Testis (tissue), 3 donors: ENCODE data around the gene DNAJC3. TPM values are rescaled to one million over a fixed set of nuclear protein-coding genes. Genes with fewer than 3 reads are reported as not detected.

Experiments used
- DNase-seq: peaks from one replicate; pipeline ENCODE4 v3.0.0-alpha.2; 2019
- H3K27ac ChIP-seq, 2 donors: fragments of 200-600 bp; sonication (generic); one replicate each; pipeline ENCODE4 v1.5.1; 2019
- H3K27me3 ChIP-seq: fragments of 200-600 bp; sonication (generic); one replicate; pipeline ENCODE4 v1.5.1; 2019
- H3K36me3 ChIP-seq: fragments of 200-600 bp; sonication (generic); one replicate; pipeline ENCODE4 v1.5.1; 2017; ENCODE audit warnings: low read depth; ENCODE audit errors: missing control alignments
- H3K4me1 ChIP-seq: fragments of 200-600 bp; sonication (generic); one replicate; pipeline ENCODE4 v1.5.1; 2019
- H3K4me3 ChIP-seq, 2 donors: fragments of 200-600 bp; sonication (generic); one replicate each; pipeline ENCODE4 v1.5.1; 2017 to 2019
- H3K9me3 ChIP-seq: fragments of 200-600 bp; sonication (generic); one replicate; pipeline ENCODE4 v1.5.1; 2017
- POLR2A ChIP-seq: fragments of 450-650 bp; IDR thresholded peaks from one replicate; pipeline ENCODE4 v1.6.1; 2017; ENCODE audit warnings: antibody characterized with exemption, mild to moderate bottlenecking, moderate library complexity
- WGBS, 2 donors: methylation state at CpG; one replicate each; pipeline ENCODE4 v1.1.5; 2018; 5-methylcytosine and 5-hydroxymethylcytosine counted together
- intact Hi-C: fragments of 100-400 bp; cut with DNase I; formaldehyde crosslinking; loops from one replicate; pipeline ENCODE4 v1.15.1; 2023; ENCODE audit warnings: low total_unique reads
- polyA plus RNA-seq: library from polyadenylated mRNA; stranded (reverse); fragments of 350-450 nt; fragmentation: Illumina TruSeq; extraction: RNeasy Lipid Tissue Mini Kit (QIAGEN cat#74804); gene quantifications from one replicate; pipeline ENCODE4 v1.2.3, GENCODE V29; 2014; ENCODE audit warnings: low read depth, low replicate concordance; ENCODE audit not compliant: insufficient read depth
- total RNA-seq, 2 donors: library from RNA; depleted of rRNA; stranded (reverse); fragments of >200 nt; gene quantifications; one replicate each; pipeline ENCODE4 v1.2.3, GENCODE V29; 2016
- TF ChIP-seq, protein P1 (sequence below), 3 experiments: fragments of 450-650 bp in 2 of 3; fragments of 200-600 bp in 1 of 3; sonication (generic) in 1 of 3; IDR thresholded peaks; one replicate each; pipeline ENCODE4 v1.5.1; 2016 to 2019; ENCODE audit warnings: antibody characterized with exemption in 3 of 3, mild to moderate bottlenecking in 2 of 3, moderate library complexity in 1 of 3

The DNAJC3 gene
- total and polyA plus RNA-seq, 3 donors from 2014 or later, result 18.2 to 39.4 (median 26.0) TPM

DNA sequence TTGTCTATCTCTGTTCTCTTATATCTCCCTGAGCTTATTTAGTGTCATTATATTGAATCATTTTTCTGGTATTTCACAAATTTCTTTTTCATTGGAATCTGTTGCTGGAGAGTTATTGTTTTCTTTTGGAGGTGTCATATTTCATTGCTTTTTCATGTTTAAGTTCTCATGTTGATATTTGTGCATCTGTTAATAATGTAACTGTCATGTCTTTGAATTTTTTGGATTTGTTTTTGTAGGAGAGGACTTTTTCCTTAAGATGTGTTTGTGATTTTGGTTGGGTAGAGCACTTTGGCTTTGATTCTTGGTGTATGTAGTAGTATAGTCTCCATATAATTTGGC, 64.0 kb downstream of the DNAJC3 start:
- H3K27me3 ChIP-seq, result no peaks in the 10 kb centered on the region

DNA sequence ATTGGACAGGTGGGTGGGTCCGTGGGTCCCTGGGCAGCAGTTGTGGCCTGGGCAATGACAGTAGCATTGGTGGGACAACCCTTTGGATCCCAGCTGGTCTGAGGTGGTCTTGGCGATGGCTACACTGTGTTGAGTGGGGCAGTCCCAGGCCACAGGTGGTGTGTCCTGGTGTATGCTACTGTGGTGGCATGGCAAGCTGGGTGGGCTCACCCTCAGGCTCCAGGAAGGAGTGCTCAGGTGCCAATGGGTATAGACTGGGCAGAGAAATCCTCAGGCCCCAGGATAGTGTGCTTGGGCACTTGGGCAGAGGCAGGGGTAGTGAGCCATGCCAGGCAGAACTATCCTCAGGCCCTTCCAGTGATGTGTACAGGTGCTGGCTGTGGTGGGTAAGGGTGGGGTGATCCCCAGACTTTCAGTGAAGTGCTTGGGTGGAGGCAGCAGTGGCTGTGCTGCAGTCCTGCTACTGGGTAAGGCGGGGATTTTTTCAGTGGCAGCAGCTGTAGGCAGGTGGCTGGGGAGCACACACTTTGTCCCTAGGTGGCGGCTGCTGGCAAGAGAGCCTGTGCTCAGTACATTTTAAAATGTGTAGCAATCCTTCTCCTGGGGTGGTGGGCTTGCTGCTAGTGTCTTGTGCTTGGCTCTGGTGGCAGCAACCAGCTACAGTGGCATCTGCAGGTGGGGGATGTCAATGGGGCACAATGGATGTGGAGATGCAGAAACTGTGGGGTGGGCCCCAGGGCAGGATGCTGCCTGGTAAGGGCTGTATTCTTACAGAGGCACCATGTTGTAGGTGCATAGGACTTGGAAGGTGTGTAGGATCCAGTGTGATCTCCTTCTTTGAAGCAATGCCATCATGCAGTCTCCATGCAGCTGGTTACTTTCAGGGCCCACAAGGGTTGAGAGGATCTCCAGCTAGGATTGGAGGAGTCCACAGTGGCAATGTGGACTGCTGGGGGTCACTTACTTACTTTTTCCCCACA, 64.9 kb downstream of the DNAJC3 start:
- H3K27me3 ChIP-seq, result no peaks in the 10 kb centered on the region
- no peak overlapping the region for H3K4me3 ChIP-seq
- H3K4me1 ChIP-seq, result no peaks in the 10 kb centered on the region
- no peaks in the 10 kb centered on the region for H3K36me3 ChIP-seq
- 80 to 100% methylated on average over 1 to 4 of the region's 4 CpGs for WGBS, 2 donors
- no peak overlapping the region for H3K27ac ChIP-seq
- H3K9me3 ChIP-seq, result no peaks in the 10 kb centered on the region
- no peak for DNase-seq
- no peak for TF ChIP-seq POLR2A
- TF ChIP-seq, protein P1, sequence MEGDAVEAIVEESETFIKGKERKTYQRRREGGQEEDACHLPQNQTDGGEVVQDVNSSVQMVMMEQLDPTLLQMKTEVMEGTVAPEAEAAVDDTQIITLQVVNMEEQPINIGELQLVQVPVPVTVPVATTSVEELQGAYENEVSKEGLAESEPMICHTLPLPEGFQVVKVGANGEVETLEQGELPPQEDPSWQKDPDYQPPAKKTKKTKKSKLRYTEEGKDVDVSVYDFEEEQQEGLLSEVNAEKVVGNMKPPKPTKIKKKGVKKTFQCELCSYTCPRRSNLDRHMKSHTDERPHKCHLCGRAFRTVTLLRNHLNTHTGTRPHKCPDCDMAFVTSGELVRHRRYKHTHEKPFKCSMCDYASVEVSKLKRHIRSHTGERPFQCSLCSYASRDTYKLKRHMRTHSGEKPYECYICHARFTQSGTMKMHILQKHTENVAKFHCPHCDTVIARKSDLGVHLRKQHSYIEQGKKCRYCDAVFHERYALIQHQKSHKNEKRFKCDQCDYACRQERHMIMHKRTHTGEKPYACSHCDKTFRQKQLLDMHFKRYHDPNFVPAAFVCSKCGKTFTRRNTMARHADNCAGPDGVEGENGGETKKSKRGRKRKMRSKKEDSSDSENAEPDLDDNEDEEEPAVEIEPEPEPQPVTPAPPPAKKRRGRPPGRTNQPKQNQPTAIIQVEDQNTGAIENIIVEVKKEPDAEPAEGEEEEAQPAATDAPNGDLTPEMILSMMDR (IDR thresholded peaks at IDR 0.05), result no peak
- intact Hi-C loops, result no loop called here

More for the DNA sequence above, 64.0 kb downstream of the DNAJC3 start:
- TF ChIP-seq, protein P1 (IDR thresholded peaks at IDR 0.05), result no peak
- TF ChIP-seq POLR2A, result no peak
- no peak for DNase-seq
- Histone ChIP-seq H3K9me3 (no peaks in the 10 kb centered on the region), H3K27ac (no peak overlapping the region), H3K4me1 (no peaks in the 10 kb centered on the region), H3K4me3 (no peak overlapping the region), H3K36me3 (no peaks in the 10 kb centered on the region)
- intact Hi-C loops, result no loop called here

DNA sequence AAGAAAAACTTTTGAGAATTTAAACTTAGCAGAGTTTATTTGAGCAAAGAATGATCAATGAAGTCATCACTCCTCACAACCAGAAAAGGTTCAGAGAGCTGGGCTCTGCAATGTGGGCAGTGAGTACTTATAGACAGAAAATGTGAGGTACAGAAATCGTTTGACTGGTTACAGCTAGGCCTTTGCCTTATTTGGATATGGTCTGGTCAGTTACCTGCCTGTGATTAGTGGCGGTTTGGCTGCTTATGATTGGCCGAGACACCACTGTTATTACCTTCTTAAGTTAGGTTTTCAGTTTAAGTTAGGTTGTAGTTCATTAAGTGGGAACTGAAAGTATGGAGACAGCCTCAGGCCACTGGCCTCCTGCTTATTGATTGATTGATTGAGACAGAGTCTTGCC, 66.3 kb downstream of the DNAJC3 start:
- Histone ChIP-seq H3K9me3 (no peaks in the 10 kb centered on the region), H3K4me3 (no peak overlapping the region), H3K36me3 (no peaks in the 10 kb centered on the region), H3K27ac (no peak overlapping the region), H3K4me1 (no peaks in the 10 kb centered on the region), H3K27me3 (no peaks in the 10 kb centered on the region)
- intact Hi-C loops, result no loop called here
- 94% methylated on average over 3 of the region's 3 CpGs for WGBS, 2 donors
- TF ChIP-seq POLR2A, result no peak
- TF ChIP-seq, protein P1 (IDR thresholded peaks at IDR 0.05), result no peak
- DNase-seq, result no peak

DNA sequence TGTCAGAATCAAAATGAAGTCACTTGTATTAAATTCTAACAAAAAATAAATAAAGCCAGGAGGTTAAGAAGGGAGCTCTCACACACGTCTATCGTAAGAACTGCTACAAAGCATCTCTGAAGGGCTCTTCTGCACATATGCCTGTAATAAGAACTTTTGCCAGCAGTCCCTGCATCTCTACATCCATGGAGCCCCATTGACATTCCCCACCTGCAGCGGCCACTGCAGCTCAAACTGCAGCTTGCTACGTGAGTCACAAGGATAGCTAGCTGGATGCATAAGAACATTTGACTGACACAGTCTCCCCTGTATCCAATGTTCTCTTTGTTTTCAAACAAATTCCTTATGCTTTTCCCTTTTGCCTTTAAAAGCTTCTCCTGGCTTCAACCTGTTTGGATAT, 68.3 kb downstream of the DNAJC3 start:
- intact Hi-C loops, result no loop called here
- no peak overlapping the region for H3K4me3 ChIP-seq
- no peaks in the 10 kb centered on the region for H3K27me3 ChIP-seq
- no peak for DNase-seq
- no peaks in the 10 kb centered on the region for H3K36me3 ChIP-seq
- TF ChIP-seq POLR2A, result no peak
- TF ChIP-seq, protein P1 (IDR thresholded peaks at IDR 0.05), result no peak
- H3K4me1 ChIP-seq, result no peaks in the 10 kb centered on the region
- H3K27ac ChIP-seq, result no peak overlapping the region
- no peaks in the 10 kb centered on the region for H3K9me3 ChIP-seq
- 87 to 93% methylated on average over 4 of the region's 4 CpGs for WGBS, 2 donors

DNA sequence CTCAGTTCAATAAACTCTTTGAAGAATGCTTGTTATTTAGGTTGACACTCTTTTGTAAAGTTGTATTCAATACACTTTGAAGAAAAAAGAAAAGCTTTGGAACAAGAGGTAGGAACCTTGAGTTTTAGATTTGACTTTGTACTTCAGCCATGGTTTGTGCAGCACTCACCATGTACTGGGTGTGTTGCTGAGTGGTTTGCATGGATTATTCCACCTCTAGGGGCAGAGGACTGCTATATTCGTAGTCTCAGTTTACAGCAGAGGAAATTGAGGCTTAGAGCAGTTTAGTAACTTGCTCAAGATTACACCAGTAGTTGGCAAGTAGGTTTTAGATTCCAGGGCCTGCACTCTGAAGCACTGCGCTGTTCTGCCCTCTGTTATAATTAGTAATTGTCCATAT, 68.8 kb downstream of the DNAJC3 start:
- DNase-seq, result no peak
- H3K27ac ChIP-seq, result no peak overlapping the region
- H3K4me1 ChIP-seq, result no peaks in the 10 kb centered on the region
- H3K4me3 ChIP-seq, result no peak overlapping the region
- 89 to 93% methylated on average over 2 of the region's 2 CpGs for WGBS, 2 donors
- H3K27me3 ChIP-seq, result no peaks in the 10 kb centered on the region
- H3K36me3 ChIP-seq, result no peaks in the 10 kb centered on the region
- intact Hi-C loops, result no loop called here
- no peaks in the 10 kb centered on the region for H3K9me3 ChIP-seq
- no peak for TF ChIP-seq POLR2A
- TF ChIP-seq, protein P1 (IDR thresholded peaks at IDR 0.05), result no peak
